HG03571 (cell line): ENCODE measurements around the gene RER1.
"Not testable (repeated sequence)": the region's sequence is repeated elsewhere in the genome, so short reads cannot be mapped to it uniquely, and the experiment has no call there.

ENCODE experiments used
- ATAC-seq: cut with Tn5 transposase; IDR thresholded peaks from one replicate; pipeline ENCODE4 v1.9.1; 2021; ENCODE audit not compliant: unreplicated experiment

The RER1 gene

DNA sequence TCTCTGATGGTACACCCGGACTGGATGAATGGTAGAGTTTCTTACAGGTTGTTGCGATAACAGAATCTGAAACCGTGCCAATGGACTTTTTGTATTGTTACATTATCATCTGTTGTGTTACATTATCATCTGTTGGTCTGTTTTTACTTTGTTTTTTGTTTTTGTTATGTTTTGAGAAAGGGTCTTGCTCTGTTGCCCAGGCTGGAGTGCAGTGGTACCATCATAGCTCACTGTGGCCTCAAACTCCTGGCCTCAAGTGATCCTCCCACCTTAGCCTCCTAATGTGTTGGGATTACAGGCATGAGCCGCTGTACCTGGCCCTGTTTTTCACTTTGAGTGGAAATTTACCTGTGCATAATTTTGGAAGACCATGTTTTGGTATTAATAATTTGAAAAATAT, 30.9 kb downstream of the RER1 start:
- ATAC-seq, result no peak

DNA sequence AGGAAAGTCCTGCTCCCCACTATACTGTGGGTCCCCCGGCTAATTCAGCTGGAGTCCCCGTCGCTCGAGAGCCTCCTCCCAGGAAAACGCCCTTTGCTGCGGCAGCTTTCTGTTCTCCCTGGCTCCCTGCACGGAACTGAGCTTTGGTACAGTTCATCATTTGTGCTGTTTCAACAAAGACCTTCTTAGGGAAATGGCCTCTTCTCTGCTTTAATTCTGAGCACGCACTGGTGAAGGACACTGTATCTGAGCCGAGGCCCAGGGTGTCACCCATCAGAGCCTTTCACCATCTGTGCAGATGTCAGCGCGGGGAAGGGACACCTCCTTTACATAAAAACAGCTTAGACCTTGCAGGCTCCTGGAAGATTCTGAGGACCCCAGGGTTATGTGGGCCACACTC, 34.3 kb downstream of the RER1 start:
- ATAC-seq, result no peak

DNA sequence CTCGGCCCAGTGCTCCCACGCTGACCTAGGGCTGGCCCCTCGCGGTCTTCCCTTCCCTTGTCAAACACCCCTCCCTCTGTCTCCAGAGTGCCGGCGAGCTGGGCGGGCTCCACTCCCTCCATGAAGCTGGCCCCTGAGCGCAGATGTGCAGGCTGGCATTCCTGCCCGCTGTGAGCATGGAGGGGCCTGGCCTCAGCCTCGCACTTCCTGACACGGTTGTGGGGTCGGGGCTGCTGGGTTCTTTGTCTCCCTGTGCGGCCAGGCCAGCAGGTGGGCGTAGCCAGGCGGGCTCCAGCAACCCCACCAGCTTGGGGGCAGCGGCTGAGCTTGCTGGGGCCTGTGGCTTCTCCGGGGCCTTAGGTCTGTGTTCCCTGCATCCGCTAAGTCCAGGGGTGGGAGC, 34.9 kb downstream of the RER1 start:
- no peak for ATAC-seq

DNA sequence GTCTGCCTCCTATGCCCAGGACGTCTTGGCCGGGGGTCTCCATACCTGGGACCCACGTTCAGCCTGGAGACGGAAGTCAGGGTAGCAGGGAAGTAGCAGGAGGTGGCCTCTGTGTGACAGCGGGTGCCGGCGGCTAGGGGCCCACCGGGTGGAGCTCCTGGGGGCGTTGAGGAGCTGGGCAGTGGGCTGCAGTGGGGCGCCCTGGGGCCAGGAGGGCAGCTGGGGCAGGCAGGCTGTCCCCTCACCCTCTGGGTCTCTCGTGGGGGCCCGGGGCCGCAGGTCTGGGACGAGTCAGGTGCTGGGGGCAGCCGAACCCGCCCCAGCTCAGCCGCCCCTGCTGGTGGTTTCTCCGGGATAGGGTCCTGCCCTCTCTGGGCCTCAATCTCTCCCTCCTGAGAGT, 35.4 kb downstream of the RER1 start:
- ATAC-seq, result no peak

DNA sequence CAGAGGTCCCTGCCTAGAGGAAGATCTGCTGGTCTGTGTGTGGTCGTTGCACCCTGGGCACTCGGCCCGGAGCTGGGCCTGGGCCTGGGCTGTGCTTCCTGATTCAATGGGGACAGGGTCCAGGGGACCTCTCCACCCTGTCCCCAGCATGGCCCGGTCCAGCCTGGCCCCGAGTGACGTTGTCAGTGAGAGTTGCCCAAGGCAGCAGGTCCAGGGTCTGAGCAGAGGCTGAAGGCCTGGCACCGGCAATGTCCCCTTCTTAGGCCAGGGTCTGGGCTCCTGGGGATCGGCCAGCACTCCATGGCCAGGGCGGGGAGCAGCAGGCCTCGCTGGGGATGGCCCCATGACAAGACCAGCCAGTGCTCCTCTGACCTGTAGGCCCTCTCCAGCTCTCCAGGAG, 36.3 kb downstream of the RER1 start:
- ATAC-seq, result no peak

DNA sequence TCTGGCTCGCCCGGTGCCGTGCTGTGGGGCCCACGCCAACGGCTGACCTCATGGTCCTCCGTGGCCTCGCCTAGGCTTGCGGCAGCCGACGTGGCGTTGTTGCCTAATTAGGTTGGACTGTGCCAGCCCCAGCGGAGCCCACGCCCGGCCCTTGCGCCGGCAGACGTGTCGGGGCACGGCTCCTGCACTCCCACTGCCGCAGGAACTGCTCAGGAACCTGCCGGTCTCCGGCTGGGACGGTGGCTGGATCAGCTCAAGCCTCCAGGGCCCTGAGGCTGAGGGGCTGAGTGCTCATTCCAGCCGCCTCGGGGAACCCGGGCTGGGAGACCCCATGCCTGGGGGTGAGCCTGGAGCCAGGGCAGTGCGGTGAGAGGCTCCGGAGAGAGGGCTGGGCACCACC, 36.8 kb downstream of the RER1 start:
- ATAC-seq, result no peak

DNA sequence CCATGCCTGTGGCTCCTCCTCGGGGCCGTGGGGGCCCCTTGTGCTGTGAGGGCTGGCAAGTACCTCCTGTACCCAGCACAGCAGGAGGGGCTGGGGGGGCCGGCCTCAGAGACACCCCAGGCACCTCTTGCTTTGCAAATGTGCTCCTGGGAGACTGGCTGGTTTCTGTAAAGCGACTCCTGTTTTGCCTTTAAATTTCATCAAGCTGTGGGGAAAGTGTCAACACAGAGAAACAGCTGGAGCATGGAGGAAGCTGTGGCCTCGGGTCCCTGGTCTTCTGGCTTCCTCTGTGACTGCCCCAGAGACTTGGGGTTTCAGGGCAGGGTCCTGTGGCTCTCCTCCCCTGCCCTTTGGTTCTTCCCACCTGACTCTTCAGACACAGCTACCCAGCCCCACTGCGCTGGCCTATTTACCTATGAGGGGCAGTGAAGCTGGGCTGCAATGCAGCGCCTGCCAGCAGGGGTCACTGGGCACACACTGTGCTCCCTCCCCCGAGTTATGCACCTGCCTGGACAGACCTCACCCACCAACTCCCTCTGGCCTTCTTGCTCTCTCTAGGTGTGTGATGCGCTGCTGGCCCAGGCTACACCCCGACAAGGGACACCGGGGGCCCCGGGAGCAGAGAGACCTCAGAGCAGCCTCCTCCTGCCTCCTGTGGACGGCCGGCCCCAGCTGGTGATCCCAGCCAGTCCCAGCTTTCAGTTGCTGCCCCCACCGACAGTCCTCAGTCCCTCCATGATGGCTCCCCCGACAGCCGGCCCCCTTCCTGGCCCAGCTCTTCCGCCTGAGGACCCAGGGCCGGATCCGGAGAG, 38.3 kb downstream of the RER1 start:
- no peak for ATAC-seq

DNA sequence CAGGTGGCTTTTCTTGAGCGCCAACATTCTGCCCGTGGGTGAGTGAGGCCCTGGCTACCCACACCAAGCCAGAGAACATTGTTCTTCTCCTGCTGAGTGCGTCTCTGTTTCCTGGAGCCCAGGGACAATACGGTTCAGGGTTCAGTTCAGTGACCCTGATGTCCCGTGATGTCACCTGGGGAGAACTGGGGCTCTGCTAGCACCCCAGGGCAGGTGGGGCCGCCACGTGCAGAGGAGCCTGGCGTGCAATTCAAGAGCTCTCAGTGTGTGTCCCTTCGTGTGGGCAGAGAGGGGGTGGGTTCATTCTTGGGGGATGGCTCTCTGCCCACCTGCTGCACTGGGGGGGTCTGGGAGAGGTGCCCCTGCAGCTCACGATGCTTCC, 38.9 kb downstream of the RER1 start:
- ATAC-seq, result no peak

DNA sequence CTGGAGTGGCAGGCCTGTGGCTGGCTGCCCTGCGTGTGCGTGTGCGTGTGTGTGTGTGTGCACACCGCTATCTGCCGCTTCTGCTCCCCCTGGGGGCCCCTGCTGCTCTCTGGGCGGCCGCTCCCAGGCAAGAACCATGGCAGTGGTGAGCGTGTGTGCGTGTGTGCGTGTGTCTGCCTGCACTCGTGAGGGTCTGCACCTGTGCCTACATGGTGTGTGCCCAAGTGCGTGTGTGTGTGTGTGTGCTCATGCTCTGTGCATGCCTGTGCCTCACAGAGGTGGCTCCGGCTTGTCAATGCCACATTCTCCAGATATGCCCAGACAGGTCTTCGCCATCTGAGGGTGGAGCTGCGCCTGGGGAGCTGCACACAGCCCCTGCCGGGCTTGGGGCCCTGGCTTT, 39.5 kb downstream of the RER1 start:
- no peak for ATAC-seq

DNA sequence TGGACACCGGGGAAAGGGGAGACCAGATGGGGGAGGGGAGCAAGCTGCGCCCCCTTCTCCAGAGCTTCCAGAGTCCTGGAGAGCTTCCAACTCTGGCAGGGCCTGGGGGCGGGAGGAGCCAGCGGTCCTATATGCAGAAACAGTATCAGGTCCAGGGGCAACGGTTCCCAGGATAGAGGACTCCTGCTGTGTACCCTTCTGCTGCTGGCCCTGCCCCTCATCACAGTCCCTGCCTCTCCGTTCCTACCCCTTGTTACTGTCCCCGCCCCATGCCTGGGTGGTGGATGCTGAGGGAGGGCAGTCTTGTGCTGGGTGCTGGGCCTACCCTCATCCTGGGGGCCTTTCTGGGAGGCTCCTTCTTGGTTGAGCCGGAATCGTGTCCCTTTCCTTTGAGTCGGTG, 39.9 kb downstream of the RER1 start:
- no peak for ATAC-seq

DNA sequence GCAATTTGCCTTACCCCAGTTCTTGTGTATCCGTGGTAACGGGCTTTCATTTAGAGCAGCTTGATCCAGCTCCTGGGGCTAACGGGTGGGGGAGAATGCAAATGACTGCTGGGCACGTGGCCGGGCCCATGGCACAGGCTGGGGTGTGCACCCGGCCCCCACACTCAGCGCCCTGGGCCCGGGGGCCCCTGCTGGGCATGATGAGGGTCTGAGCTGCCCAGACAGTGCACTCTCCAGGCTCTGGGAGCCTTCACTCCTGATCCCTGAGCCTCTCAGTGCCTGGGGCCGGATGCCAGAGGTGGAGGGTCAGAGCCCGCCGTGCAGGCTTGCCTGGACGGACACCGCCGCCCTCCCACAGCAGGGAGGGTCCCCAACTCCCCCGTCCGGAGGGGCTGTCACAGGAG, 40.8 kb downstream of the RER1 start:
- no peak for ATAC-seq

DNA sequence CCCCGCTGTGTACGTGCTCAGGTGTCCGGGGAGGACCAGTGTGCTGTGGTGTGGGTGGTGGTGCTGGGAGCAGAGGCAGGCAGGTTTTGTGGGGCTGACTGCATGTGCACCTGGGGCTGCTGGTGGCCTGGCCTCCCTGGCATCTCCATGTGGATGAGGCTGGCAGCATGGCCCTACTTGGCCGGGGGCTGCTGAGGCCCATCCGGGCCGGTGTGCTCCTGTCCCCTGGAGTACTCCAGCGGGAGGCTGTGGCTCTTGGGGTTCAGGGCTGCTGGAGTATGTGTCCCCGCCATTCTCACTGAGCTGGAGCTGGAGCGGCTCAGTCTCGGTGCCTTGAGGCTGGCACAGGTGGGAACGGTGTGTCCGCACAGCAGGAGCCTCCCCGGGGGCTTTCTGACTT, 41.6 kb downstream of the RER1 start:
- ATAC-seq, result no peak

DNA sequence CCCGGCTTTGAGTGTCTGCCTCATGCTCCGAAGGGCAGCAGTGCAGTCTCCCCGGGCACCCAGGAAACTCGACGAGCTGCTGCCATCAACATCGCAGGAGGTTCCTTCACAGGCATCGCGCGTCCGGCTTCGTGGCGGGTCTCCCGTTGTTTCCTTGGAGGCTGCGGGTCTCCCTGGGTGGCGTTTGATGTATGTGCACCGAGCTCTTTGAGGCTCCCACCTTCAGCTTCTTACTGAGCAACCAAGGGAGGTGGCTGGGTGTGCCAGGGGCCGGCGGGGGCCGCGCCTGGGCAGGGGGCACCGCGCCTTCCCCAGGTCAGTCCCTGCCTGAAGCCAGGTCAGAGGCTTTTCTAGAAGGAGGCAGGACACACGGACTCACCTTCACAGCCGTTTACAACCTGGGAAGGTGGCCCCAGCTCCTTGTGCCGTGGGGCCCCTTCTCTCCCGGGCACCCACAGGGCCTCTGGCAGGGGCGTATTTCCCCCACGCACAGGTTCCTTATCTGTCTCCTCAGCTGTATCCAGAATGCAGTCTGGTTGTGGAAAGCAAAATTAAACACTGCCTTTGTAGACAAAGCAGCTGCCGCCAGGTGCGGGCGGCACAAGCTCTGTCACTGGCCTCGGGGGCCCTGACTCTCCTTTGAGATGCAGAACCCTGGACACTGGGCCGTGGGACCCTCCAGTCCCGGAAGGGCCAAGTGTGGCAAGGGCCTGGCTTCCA, 42.5 kb downstream of the RER1 start:
- no peak for ATAC-seq

DNA sequence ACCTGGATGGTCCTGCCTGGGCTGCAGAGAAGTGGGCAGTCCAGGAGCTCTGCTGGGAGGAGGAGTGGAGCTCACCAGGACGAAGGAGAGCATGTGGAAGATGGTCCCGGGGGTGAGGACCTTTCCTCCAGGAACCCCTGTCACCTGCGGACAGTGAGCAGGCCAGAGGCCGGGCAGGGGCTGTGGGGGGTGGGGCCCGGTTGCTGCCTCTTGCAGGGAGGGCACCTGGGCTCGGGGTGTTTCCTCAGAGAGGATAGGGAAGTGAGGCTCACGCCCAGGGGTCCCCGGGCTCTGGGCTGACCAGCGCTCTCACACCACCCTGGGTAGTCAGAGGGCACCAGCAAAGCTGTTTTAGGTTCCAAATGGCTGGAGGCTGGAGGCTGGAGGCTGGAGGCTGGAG, 43.5 kb downstream of the RER1 start:
- no peak for ATAC-seq

DNA sequence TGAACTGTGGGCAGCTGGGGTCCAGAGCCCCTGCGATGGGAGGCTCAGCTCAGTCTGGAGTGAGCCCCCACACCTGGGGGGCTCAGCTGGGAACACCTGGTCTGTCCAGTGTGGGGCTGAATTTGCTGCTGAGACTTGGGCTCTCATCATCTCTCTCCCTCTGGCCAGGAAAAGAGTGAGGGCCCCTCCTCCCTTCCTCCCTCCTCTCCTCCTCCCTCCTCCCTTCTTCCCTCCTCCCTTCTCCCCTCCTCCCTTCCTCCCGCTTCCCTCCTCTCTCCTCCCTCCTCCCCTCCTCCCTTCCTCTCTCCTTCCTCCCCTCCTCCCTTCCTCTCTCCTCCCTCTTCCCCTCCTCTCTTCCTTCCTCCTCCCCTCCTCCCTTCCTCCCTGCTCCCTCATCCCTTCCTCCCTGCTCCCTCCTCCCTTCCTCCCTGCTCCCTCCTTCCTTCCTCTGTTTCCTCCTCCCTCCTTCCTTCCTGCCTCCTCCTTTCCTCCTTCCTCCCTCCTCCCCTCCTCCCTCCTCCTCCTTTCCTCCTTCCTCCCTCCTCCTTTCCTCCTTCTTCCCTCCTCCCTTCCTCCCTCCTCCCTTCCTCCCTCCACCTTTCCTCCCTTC, 44.2 kb downstream of the RER1 start:
- no peak for ATAC-seq

DNA sequence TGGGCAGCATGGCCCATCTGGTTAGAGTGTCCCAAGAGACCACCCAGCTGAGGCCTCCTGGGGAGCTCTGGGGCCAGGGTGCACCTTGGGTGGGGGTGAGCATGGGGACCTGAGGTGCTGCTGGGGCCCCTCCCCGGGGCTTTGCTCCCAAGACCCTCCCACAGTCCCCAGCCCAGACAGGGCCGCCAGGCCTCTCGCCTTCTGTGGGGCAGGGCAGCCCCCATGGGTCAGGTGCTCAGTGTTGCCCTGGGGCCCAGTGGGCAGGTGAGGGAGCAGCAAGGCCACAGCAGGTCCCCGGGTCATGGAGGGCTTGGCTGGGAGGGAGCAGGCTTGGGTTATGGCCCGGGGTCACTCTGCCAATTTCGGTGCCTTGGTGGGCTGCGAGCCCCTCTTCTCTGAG, 45.2 kb downstream of the RER1 start:
- no peak for ATAC-seq

DNA sequence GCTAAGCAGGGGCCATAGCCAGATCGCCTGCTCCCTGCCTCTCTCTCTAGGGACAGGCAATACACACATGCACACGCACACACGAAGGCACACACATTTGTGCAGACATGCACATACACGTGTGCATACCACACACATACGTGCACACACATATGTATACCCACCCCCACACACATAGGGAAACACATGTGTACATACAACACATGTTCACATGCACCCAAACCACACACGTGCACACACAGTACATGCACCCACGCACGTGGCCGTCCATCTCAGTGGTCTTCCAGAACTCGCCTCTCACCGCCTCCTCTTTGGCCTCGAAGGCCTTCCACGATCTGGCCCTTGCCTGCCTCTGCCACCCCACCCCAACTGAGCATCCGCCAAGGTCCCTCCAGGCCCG, 46.0 kb downstream of the RER1 start:
- no peak for ATAC-seq

DNA sequence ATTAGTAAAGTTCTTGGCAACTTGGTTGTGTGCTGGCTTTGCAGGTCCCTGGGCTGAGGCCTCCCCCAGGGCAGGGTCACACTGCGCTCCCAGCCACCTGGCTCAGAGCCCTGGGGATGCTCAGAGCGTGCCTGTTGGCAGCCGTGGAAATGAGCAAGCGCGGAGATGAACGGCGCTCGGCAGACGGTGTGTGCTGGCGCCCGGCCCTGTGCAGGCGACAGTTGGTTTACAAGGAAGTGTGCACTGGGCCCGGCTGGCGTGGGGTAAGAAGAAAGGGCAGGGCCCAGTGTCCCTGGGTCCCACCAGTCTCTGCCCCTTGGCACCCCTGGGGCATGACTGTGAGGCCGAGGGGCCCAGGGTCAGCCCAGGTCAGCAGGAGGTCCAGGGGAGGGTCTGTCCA, 46.4 kb downstream of the RER1 start:
- ATAC-seq, result no peak

DNA sequence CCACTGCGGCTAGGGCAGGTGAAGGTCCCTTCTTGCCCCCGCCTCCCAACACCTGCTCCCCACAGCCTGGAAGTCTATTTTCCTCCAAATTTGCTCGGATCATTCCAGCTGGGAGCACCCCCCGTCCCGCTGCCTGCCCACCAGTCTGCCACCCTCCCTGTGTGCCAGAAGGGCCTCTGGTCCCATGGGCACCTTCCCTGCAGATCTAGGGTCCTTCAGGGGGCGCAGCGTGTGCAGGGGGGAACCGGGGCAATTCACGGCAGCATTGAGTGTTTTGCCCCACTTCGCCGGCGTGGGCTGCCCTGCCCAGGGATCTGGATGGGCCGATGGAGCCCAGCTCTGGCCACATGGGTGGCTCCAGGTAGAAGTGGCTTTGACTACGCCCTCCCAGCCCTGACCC, 47.0 kb downstream of the RER1 start:
- no peak for ATAC-seq

DNA sequence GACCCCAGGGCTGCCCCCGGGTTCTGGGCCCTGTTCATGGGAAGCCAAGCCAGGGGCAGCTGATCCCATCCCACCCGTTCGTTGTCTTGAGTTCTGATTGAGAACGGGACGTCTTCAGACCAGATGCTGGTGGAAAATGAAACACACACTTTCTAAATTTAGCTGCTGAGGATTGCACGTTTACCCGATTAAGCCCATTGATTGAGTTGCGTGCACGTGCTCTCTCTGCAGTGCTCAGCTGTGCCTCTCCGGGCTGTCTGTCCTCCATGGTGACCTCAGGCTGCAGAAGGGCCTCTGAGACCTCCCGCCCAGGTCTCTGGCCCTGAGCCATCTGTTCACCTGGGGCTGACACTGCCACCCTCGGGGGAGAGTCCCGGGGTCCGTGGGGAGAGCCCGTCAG, 47.7 kb downstream of the RER1 start:
- ATAC-seq, result no peak

DNA sequence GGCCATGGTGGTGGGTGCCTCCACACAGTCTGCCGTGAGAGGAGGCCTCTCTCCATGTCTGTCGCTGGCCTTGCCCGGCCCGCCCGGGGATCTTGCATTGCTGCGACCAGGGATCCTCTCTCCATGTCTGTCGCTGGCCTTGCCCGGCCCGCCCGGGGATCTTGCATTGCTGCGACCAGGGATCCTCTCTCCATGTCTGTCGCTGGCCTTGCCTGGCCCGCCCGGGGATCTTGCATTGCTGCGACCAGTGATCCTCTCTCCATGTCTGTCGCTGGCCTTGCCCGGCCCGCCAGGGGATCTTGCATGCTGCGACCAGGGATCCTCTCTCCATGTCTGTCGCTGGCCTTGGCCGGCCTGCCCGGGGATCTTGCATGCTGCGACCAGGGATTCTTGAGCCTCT, 48.7 kb downstream of the RER1 start:
- not testable (repeated sequence) for ATAC-seq

DNA sequence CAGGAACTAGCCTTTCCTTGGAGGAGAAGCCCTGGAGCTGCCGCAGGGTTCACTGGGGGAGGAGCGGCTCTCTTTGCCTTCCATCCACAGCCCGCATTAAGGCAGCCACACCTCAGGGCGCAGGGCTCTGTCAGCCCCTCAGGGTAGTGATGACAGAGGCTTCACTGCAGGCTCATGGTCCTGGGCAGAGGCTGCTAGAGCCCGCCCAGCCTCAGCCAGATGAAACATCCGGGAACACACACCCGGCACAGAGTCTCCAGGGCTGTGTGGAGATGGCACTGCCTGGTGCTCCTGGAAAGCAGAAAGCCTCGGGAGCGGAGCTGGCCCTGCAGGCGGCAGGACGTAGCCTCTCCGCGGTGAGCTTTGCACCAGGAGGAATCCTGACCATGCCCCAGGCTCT, 50.1 kb downstream of the RER1 start:
- ATAC-seq, result no peak
